Liver (tissue), 9 donors: Measurements from ENCODE around the gene H2BK1. TPM values are rescaled to one million over a fixed set of nuclear protein-coding genes. Genes with fewer than 3 reads are reported as not detected.

ENCODE experiments used
- DNase-seq: peaks from one replicate; pipeline ENCODE4 v3.0.0-alpha.2; 2017; ENCODE audit warnings: low spot score
- H3K27ac ChIP-seq, 2 donors: one replicate each; pipeline ENCODE4 v1.7.0; 2013; ENCODE audit warnings: inconsistent platforms in 2 of 2, low read length in 2 of 2, control low read depth in 1 of 2, low read depth in 1 of 2, mild to moderate bottlenecking in 1 of 2
- H3K27me3 ChIP-seq, 4 donors: one replicate each; pipeline versions ENCODE4 v1.6.1 to v1.7.0; 2013; ENCODE audit warnings: low read length in 3 of 4, inconsistent platforms in 1 of 4, mild to moderate bottlenecking in 1 of 4, moderate library complexity in 1 of 4; ENCODE audit not compliant: control insufficient read depth in 4 of 4, insufficient read depth in 4 of 4
- H3K36me3 ChIP-seq, 4 donors: one replicate each; pipeline versions ENCODE4 v1.6.1 to v1.7.0; 2013; ENCODE audit warnings: low read length in 3 of 4, mild to moderate bottlenecking in 3 of 4, low read depth in 1 of 4, moderate library complexity in 1 of 4; ENCODE audit not compliant: control insufficient read depth in 4 of 4, insufficient read depth in 3 of 4
- H3K4me1 ChIP-seq, 4 donors: one replicate each; pipeline versions ENCODE4 v1.6.1 to v1.7.0; 2013; ENCODE audit warnings: low read length in 3 of 4, mild to moderate bottlenecking in 3 of 4, moderate library complexity in 1 of 4; ENCODE audit not compliant: control insufficient read depth in 4 of 4, insufficient read depth in 4 of 4
- H3K4me3 ChIP-seq, 3 donors: one replicate each; pipeline versions ENCODE4 v1.6.1 to v1.7.0; 2013; ENCODE audit warnings: low read length in 3 of 3, control low read depth in 1 of 3, low read depth in 1 of 3, mild to moderate bottlenecking in 1 of 3
- H3K9ac ChIP-seq, 2 donors: one replicate each; pipeline ENCODE4 v1.7.0; 2013; ENCODE audit warnings: low read length in 2 of 2, mild to moderate bottlenecking in 2 of 2, moderate library complexity in 2 of 2, control low read depth in 1 of 2, low read depth in 1 of 2
- H3K9me3 ChIP-seq, 4 donors: one replicate each; pipeline versions ENCODE4 v1.6.1 to v1.7.0; 2013; ENCODE audit warnings: low read length in 3 of 4; ENCODE audit not compliant: control insufficient read depth in 4 of 4
- ATF3 ChIP-seq: IDR thresholded peaks from 2 replicates; pipeline ENCODE4 v1.6.1; 2016; ENCODE audit warnings: antibody characterized with exemption
- CTCF ChIP-seq: fragments of 150-350 bp; IDR thresholded peaks from 2 replicates; pipeline ENCODE4 v1.5.1; 2017; ENCODE audit warnings: improper control_type of control experiment, low read depth, low read length; ENCODE audit not compliant: missing input control
- EGR1 ChIP-seq, 2 donors: IDR thresholded peaks; 2 replicates each; pipeline ENCODE4 v1.6.1; 2016 to 2018; ENCODE audit warnings: antibody characterized with exemption in 2 of 2, low read depth in 2 of 2
- FOXA1 ChIP-seq: IDR thresholded peaks from 2 replicates; pipeline ENCODE4 v1.6.1; 2016; ENCODE audit warnings: antibody characterized with exemption
- FOXA2 ChIP-seq: IDR thresholded peaks from 2 replicates; pipeline ENCODE4 v1.6.1; 2016; ENCODE audit warnings: antibody characterized with exemption
- GABPA ChIP-seq, 2 donors: IDR thresholded peaks in 1 of 2; conservative IDR thresholded peaks in 1 of 2; 2 replicates each; pipeline ENCODE4 v1.6.1; 2016; ENCODE audit warnings: antibody characterized with exemption in 2 of 2, mild to moderate bottlenecking in 1 of 2, moderate library complexity in 1 of 2
- HNF4A ChIP-seq, 2 donors: conservative IDR thresholded peaks; 2 replicates each; pipeline ENCODE4 v1.6.1; 2016; ENCODE audit warnings: antibody characterized with exemption in 2 of 2, mild to moderate bottlenecking in 2 of 2
- HNF4G ChIP-seq: IDR thresholded peaks from 2 replicates; pipeline ENCODE4 v1.6.1; 2016; ENCODE audit warnings: antibody characterized with exemption
- JUND ChIP-seq, 2 donors: IDR thresholded peaks; 2 replicates each; pipeline ENCODE4 v1.6.1; 2016; ENCODE audit warnings: antibody characterized with exemption in 2 of 2
- MAX ChIP-seq: IDR thresholded peaks from 2 replicates; pipeline ENCODE4 v1.6.1; 2016; ENCODE audit warnings: antibody characterized with exemption
- NR2F2 ChIP-seq: IDR thresholded peaks from 2 replicates; pipeline ENCODE4 v1.6.1; 2016; ENCODE audit warnings: antibody characterized with exemption
- RXRA ChIP-seq, 2 donors: IDR thresholded peaks; 2 replicates each; pipeline ENCODE4 v1.6.1; 2017 to 2018; ENCODE audit warnings: antibody characterized with exemption in 2 of 2, mild to moderate bottlenecking in 1 of 2
- SP1 ChIP-seq: IDR thresholded peaks from 2 replicates; pipeline ENCODE4 v1.6.1; 2018; ENCODE audit warnings: antibody characterized with exemption, mild to moderate bottlenecking
- TAF1 ChIP-seq: conservative IDR thresholded peaks from 2 replicates; pipeline ENCODE4 v1.6.1; 2016; ENCODE audit warnings: antibody characterized with exemption, mild to moderate bottlenecking
- YY1 ChIP-seq: IDR thresholded peaks from 2 replicates; pipeline ENCODE4 v1.6.1; 2016; ENCODE audit warnings: antibody characterized with exemption, mild to moderate bottlenecking
- ZBTB33 ChIP-seq: IDR thresholded peaks from 2 replicates; pipeline ENCODE4 v1.6.1; 2016; ENCODE audit warnings: antibody characterized with exemption
- WGBS: extraction: QIAGEN DNeasy Blood & Tissue Kit; methylation state at CpG from one replicate; pipeline ENCODE4 v1.1.7; 2013; 5-methylcytosine and 5-hydroxymethylcytosine counted together
- polyA plus RNA-seq, 2 donors: library from polyadenylated mRNA; stranded (reverse) in 1 of 2; unstranded in 1 of 2; fragments of 200-250 nt in 1 of 2; fragments of >200 nt in 1 of 2; fragmentation: Nextera tagmentation in 1 of 2; extraction: Ambion mirVana in 1 of 2; gene quantifications; one replicate each; pipeline versions ENCODE4 v1.2.1 to v1.2.3, GENCODE V29; 2013 to 2015
- total RNA-seq, 2 donors: library from RNA; depleted of rRNA; stranded (reverse); fragments of >200 nt; gene quantifications; one replicate each; pipeline ENCODE4 v1.2.3, GENCODE V29; 2014
- donor health status: healthy.
- donor health status: healthy.
- donor health status: healthy.
- donor health status: healthy.
- donor health status: healthy.

H2BK1 gene
- total and polyA plus RNA-seq, 4 donors: not detected

- 84% methylated on average over 22 of the region's 22 CpGs for WGBS
- TF ChIP-seq YY1 (no peak), ZBTB33 (no peak), FOXA2 (no peak), ATF3 (no peak), SP1 (no peak), GABPA (IDR thresholded peaks at IDR 0.05 in 1 of 2, conservative IDR thresholded peaks at IDR 0.05 in 1 of 2) (no peak), JUND (IDR thresholded peaks at IDR 0.05) (no peak), TAF1 (no peak), EGR1 (IDR thresholded peaks at IDR 0.05; ENCODE audit: low read depth in 2 of 2) (no peak), FOXA1 (no peak), CTCF (no peak), RXRA (IDR thresholded peaks at IDR 0.05) (no peak), HNF4G (no peak), HNF4A (conservative IDR thresholded peaks at IDR 0.05) (no peak)
These were observed 22.7 kb downstream of the H2BK1 start for GRCh38 chr7:151187409-151188251.

GRCh38 chr7:151186640-151187408 is 23.5 kb downstream of the H2BK1 start, which contains the start of gene ASB10:
TSS of gene ASB10 (minus strand) at chr7:151187250. CDS start at chr7:151187130, 120 bp downstream.
- H3K9ac ChIP-seq: no peak within 1 kb of the TSS
- H3K27me3 ChIP-seq: no peaks in the 10 kb centered on the region
- no peaks in the 10 kb centered on the region for H3K9me3 ChIP-seq
- no peaks in the 10 kb centered on the region for H3K36me3 ChIP-seq
- 90% methylated on average over 22 of the region's 22 CpGs for WGBS
- no peak within 1 kb of the TSS for H3K4me3 ChIP-seq
- no peaks in the 10 kb centered on the region for H3K4me1 ChIP-seq
- H3K27ac ChIP-seq: no peak within 1 kb of the TSS
- no peak for DNase-seq
- TF ChIP-seq SP1 (no peak), FOXA1 (no peak), GABPA (IDR thresholded peaks at IDR 0.05 in 1 of 2, conservative IDR thresholded peaks at IDR 0.05 in 1 of 2) (no peak), YY1 (no peak), CTCF (no peak), RXRA (IDR thresholded peaks at IDR 0.05) (no peak), JUND (IDR thresholded peaks at IDR 0.05) (no peak), MAX (no peak), TAF1 (no peak), NR2F2 (no peak), ZBTB33 (no peak)

More at GRCh38 chr7:151187409-151188251, 22.7 kb downstream of the H2BK1 start:
- no peak for DNase-seq
- no peaks in the 10 kb centered on the region for H3K4me1 ChIP-seq
- no peak overlapping the region for H3K27ac ChIP-seq
- no peaks in the 10 kb centered on the region for H3K36me3 ChIP-seq
- H3K4me3 ChIP-seq: no peak overlapping the region
- no peak overlapping the region for H3K9ac ChIP-seq
- no peaks in the 10 kb centered on the region for H3K9me3 ChIP-seq
- no peaks in the 10 kb centered on the region for H3K27me3 ChIP-seq
